ENCODE results near the gene FZD10. TPM values are rescaled to one million over a fixed set of nuclear protein-coding genes. Genes with fewer than 3 reads are reported as not detected.

FZD10 gene
- total RNA-seq, 6 donors from 2014 or later: 0.46 to 2.6 (median 1.1) TPM; not detected in 1

DNA sequence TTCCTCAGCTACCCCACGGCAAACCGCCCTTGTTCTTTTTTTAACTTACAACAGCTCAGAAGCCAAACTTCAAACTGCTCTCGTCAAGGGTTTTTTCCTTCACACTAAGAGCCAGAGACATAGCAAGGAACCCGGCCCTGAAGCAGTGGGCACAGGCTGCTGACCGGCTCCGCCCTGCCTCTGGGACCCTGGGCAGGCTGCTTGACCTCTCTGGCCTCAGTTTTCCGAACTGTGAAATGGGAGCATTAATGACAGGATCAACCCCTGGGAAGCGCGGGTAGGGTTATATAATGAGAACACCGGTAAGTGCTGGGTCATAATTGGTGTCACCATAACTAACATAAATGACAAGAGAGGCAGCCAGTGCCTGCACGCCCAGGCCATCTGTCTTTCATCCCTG is 21.2 kb upstream of the FZD10 start:
- H3K36me3 ChIP-seq: no peaks in the 10 kb centered on the region
- no peaks in the 10 kb centered on the region for H3K9me3 ChIP-seq
- ATAC-seq (ENCODE audit: low FRiP score in 2 of 2): no peak
- 81 to 87% methylated on average over 11 of the region's 11 CpGs for WGBS, 2 donors
- no peak overlapping the region for H3K4me3 ChIP-seq
- TF ChIP-seq CTCF (IDR thresholded peaks at IDR 0.05): no peak
- TF ChIP-seq POLR2AphosphoS5 (IDR thresholded peaks at IDR 0.05): no peak
- no peak for TF ChIP-seq POLR2A (IDR thresholded peaks at IDR 0.05)
- no peak for TF ChIP-seq EP300 (IDR thresholded peaks at IDR 0.05)
- no peak overlapping the region for H3K27ac ChIP-seq
- no peak for DNase-seq
- no peaks in the 10 kb centered on the region for H3K4me1 ChIP-seq
- no peaks in the 10 kb centered on the region for H3K27me3 ChIP-seq

- DNase-seq: no peak
- Histone ChIP-seq H3K4me1 (no peaks in the 10 kb centered on the region), H3K36me3 (no peaks in the 10 kb centered on the region), H3K9me3 (no peaks in the 10 kb centered on the region), H3K27ac (no peak overlapping the region), H3K27me3 (no peaks in the 10 kb centered on the region), H3K4me3 (no peak overlapping the region)
- no peak for ATAC-seq (ENCODE audit: low FRiP score in 2 of 2)
- TF ChIP-seq POLR2AphosphoS5 (IDR thresholded peaks at IDR 0.05) (no peak), CTCF (IDR thresholded peaks at IDR 0.05) (no peak), POLR2A (IDR thresholded peaks at IDR 0.05) (no peak), EP300 (IDR thresholded peaks at IDR 0.05) (no peak)
- 73 to 81% methylated on average over 7 to 17 of the region's 18 CpGs for WGBS, 2 donors
These were observed 20.2 kb upstream of the FZD10 start for GRCh38 chr12:130141901-130142683.

DNA sequence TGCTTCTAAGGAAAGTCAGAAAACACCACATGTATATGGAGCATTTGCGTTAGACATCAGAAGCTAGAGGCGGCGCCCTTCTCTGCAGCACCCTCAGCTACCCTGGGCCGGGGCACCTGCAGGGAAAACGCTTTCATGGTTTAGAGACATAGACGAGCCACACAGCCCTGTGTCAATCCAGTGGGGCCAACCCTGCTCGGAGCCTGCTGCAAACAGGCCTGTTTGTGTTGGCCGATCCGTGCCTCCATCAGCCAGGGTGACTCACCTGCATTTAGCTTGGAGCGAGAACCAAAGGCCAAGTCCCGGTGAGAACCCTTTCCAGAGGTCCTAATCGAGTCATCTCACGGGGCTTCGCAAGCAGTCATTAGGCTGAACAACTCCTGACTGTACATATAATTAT is 19.5 kb upstream of the FZD10 start:
- H3K27ac ChIP-seq: no peak overlapping the region
- WGBS, 2 donors: 88% methylated on average over 10 to 14 of the region's 14 CpGs

GRCh38 chr12:130143136-130143535 is 19.1 kb upstream of the FZD10 start:
- Histone ChIP-seq H3K4me1 (no peaks in the 10 kb centered on the region), H3K9me3 (no peaks in the 10 kb centered on the region), H3K27me3 (no peaks in the 10 kb centered on the region), H3K4me3 (no peak overlapping the region), H3K36me3 (no peaks in the 10 kb centered on the region), H3K27ac (no peak overlapping the region)
- TF ChIP-seq POLR2AphosphoS5 (IDR thresholded peaks at IDR 0.05) (no peak), POLR2A (IDR thresholded peaks at IDR 0.05) (no peak), EP300 (IDR thresholded peaks at IDR 0.05) (no peak), CTCF (IDR thresholded peaks at IDR 0.05) (no peak)
- no peak for DNase-seq
- ATAC-seq (ENCODE audit: low FRiP score in 2 of 2): no peak
- WGBS, 2 donors: 87 to 91% methylated on average over 8 to 9 of the region's 9 CpGs

More for the DNA sequence above, 19.5 kb upstream of the FZD10 start:
- Histone ChIP-seq H3K36me3 (no peaks in the 10 kb centered on the region), H3K27me3 (no peaks in the 10 kb centered on the region), H3K9me3 (no peaks in the 10 kb centered on the region), H3K4me3 (no peak overlapping the region), H3K4me1 (no peaks in the 10 kb centered on the region)
- no peak for TF ChIP-seq EP300 (IDR thresholded peaks at IDR 0.05)
- TF ChIP-seq CTCF (IDR thresholded peaks at IDR 0.05): no peak
- no peak for TF ChIP-seq POLR2AphosphoS5 (IDR thresholded peaks at IDR 0.05)
- no peak for TF ChIP-seq POLR2A (IDR thresholded peaks at IDR 0.05)
- DNase-seq: no peak
- no peak for ATAC-seq (ENCODE audit: low FRiP score in 2 of 2)

GRCh38 chr12:130144256-130144655 is 18.0 kb upstream of the FZD10 start:
- Histone ChIP-seq H3K9me3 (no peaks in the 10 kb centered on the region), H3K27ac (no peak overlapping the region), H3K36me3 (no peaks in the 10 kb centered on the region), H3K4me1 (no peaks in the 10 kb centered on the region), H3K27me3 (no peaks in the 10 kb centered on the region), H3K4me3 (no peak overlapping the region)
- DNase-seq (no peak), ATAC-seq (ENCODE audit: low FRiP score in 2 of 2) (no peak)
- 91 to 96% methylated on average over 10 of the region's 10 CpGs for WGBS, 2 donors
- no peak for TF ChIP-seq POLR2AphosphoS5 (IDR thresholded peaks at IDR 0.05)
- no peak for TF ChIP-seq EP300 (IDR thresholded peaks at IDR 0.05)
- TF ChIP-seq POLR2A (IDR thresholded peaks at IDR 0.05): no peak
- no peak for TF ChIP-seq CTCF (IDR thresholded peaks at IDR 0.05)

All from upper lobe of left lung (tissue), 6 donors.